ENCODE measurements around the gene CYB5R4.

CYB5R4 gene

DNA sequence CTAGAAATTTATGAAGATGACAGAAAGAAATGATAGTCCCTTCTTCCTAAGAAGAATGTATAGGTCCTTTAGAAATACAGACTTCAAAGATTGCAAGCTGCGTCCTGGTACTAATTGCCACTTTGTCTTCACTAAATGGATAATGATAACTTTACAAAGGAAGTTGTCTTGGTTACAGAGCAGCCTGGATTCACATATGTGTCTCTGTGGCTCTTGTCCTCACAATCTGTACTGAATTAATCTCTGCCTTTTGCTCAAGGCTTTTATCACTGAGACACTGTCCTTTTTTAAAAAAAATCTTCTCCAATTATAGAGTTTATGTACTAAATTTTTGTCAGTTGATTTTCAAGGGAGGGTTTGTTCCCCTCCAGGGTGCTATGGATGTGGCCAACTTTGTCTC is 156.5 kb downstream of the CYB5R4 start:
- Mint-ChIP-seq H3K36me3 (ENCODE audit: low read depth) (no peaks in the 10 kb centered on the region), H3K4me1 (peaks cover 9% of the 10 kb centered on the region), H3K9me3 (no peaks in the 10 kb centered on the region), H3K4me3 (no peak overlapping the region), H3K27me3 (ENCODE audit: low read depth, poor library complexity) (peaks cover 10% of the 10 kb centered on the region), H3K27ac (no peak overlapping the region)
- DNase-seq: no peak
- TF ChIP-seq, protein P1, sequence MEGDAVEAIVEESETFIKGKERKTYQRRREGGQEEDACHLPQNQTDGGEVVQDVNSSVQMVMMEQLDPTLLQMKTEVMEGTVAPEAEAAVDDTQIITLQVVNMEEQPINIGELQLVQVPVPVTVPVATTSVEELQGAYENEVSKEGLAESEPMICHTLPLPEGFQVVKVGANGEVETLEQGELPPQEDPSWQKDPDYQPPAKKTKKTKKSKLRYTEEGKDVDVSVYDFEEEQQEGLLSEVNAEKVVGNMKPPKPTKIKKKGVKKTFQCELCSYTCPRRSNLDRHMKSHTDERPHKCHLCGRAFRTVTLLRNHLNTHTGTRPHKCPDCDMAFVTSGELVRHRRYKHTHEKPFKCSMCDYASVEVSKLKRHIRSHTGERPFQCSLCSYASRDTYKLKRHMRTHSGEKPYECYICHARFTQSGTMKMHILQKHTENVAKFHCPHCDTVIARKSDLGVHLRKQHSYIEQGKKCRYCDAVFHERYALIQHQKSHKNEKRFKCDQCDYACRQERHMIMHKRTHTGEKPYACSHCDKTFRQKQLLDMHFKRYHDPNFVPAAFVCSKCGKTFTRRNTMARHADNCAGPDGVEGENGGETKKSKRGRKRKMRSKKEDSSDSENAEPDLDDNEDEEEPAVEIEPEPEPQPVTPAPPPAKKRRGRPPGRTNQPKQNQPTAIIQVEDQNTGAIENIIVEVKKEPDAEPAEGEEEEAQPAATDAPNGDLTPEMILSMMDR (IDR thresholded peaks at IDR 0.05): no peak
